ENCODE results near the gene LRRC75A. TPM values are rescaled to one million over a fixed set of nuclear protein-coding genes. Genes with fewer than 3 reads are reported as not detected.

Gene LRRC75A
- total RNA-seq, 4 donors from 2014 or later = 0.11 to 0.38 TPM; not detected in 2

DNA sequence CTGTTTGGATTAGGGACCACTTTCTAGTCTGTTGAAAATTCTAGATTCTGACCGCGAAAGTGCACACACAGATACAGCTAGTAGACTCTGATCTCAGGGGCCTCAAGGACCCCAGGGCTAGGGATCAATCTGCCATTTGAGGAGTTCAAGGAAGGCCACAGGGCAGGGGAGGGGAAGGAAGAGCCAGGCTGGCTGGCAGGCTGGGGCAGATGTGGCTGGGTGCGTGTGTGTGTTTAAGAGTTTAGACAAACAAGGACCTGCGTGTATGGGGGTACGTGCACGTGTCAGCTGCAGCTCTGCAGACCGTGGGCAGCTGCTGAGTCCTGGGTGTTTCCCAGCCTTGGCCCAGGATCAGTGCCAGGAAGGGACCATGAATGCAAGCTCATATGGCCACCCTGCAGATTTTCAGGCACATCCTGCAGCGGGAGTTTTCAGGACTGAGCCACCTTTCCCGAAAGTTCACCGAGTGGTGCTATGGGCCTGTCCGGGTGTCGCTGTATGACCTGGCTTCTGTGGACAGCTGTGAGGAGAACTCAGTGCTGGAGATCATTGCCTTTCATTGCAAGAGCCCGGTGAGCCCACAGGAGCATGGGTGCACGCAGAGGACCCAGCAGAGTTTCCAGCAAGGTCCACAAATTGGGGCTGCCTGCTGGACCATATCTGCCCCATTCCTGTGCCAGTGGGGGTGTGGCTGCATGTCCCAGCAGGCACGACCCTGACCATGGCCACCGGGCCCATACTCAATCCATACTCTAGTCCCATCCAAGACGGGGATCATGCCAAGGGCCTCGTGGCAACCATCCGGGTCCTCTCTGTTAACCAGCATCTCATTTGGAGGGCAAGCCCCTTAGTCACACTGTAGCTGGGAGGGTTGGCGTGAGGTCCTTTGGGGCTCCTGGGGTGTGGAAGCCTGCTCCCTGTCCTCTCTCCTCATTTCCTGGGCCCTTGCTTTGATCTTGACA is 66.0 kb downstream of the LRRC75A start:
- 60 to 81% methylated on average over 2 to 10 of the region's 20 CpGs for WGBS, 2 donors
- intact Hi-C loops (cut with DNase I) = no loop called here
- DNase-seq = no peak
- Histone ChIP-seq H3K9me3 (no peaks in the 10 kb centered on the region), H3K27me3 (no peaks in the 10 kb centered on the region), H3K4me3 (no peak overlapping the region), H3K4me1 (peaks cover 0 to 8% (median 0%) of the 10 kb centered on the region in 3 donors), H3K27ac (no peak overlapping the region), H3K36me3 (peaks cover 0 to 47% (median 5%) of the 10 kb centered on the region in 3 donors)
- TF ChIP-seq, protein P1, sequence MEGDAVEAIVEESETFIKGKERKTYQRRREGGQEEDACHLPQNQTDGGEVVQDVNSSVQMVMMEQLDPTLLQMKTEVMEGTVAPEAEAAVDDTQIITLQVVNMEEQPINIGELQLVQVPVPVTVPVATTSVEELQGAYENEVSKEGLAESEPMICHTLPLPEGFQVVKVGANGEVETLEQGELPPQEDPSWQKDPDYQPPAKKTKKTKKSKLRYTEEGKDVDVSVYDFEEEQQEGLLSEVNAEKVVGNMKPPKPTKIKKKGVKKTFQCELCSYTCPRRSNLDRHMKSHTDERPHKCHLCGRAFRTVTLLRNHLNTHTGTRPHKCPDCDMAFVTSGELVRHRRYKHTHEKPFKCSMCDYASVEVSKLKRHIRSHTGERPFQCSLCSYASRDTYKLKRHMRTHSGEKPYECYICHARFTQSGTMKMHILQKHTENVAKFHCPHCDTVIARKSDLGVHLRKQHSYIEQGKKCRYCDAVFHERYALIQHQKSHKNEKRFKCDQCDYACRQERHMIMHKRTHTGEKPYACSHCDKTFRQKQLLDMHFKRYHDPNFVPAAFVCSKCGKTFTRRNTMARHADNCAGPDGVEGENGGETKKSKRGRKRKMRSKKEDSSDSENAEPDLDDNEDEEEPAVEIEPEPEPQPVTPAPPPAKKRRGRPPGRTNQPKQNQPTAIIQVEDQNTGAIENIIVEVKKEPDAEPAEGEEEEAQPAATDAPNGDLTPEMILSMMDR (IDR thresholded peaks at IDR 0.05) = no peak
- TF ChIP-seq POLR2A (IDR thresholded peaks at IDR 0.05) = no peak

DNA sequence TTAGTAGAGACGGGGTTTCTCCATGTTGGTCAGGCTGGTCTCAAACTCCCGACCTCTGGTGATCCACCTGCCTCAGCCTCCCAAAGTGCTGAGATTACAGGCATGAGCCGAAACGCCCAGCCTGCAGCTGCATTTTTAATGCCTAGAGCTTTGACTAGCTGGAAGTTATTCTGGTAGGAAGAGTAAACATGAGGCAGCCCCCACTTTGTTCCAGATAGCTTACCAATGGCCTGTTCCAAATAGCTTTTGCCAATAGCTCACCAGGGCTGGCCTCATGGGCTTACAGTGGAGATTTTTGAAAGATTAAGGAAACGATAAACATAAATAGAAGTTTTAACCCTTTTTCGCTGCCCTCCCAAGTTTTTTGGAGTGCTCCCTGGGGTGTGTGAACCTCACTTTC is 66.8 kb downstream of the LRRC75A start:
- TF ChIP-seq, protein P1 (IDR thresholded peaks at IDR 0.05) = no peak
- TF ChIP-seq POLR2A (IDR thresholded peaks at IDR 0.05) = no peak
- H3K4me1 ChIP-seq = peaks cover 0 to 16% (median 0%) of the 10 kb centered on the region in 3 donors
- 60 to 63% methylated on average over 4 to 6 of the region's 6 CpGs for WGBS, 2 donors
- peaks cover 0 to 47% (median 5%) of the 10 kb centered on the region in 3 donors for H3K36me3 ChIP-seq
- DNase-seq = no peak
- intact Hi-C loops (cut with DNase I) = no loop called here
- no peak overlapping the region for H3K4me3 ChIP-seq
- H3K9me3 ChIP-seq = no peaks in the 10 kb centered on the region
- H3K27me3 ChIP-seq = no peaks in the 10 kb centered on the region
- H3K27ac ChIP-seq = no peak overlapping the region

DNA sequence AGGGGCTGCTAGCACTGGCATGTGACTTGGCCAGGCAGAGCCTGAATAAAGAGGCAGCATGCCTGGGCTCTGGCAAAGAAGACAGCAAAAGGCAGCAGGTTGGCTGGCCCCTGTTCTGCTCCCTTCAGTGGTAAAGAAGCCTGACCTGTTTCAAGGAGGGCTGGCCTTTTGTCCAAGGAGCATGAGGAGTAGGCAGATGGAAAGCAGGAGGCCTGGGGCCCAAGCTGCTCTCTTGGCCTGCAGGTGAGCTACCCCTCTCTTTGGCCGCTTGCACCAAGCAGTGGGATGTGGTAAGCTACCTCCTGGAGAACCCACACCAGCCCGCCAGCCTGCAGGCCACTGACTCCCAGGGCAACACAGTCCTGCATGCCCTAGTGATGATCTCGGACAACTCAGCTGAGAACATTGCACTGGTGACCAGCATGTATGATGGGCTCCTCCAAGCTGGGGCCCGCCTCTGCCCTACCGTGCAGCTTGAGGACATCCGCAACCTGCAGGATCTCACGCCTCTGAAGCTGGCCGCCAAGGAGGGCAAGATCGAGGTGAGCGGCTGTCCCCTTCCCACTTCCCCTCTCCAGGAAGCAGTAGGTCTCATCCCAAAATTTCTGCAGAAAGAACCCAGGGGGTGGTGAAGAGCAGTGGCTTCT is 68.6 kb downstream of the LRRC75A start:
- DNase-seq = no peak
- Histone ChIP-seq H3K9me3 (no peaks in the 10 kb centered on the region), H3K4me1 (peaks cover 5 to 28% (median 16%) of the 10 kb centered on the region in 3 donors), H3K4me3 (no peak overlapping the region), H3K27me3 (no peaks in the 10 kb centered on the region), H3K27ac (no peak overlapping the region), H3K36me3 (peaks cover 0 to 44% (median 5%) of the 10 kb centered on the region in 3 donors)
- no peak for TF ChIP-seq POLR2A (IDR thresholded peaks at IDR 0.05)
- TF ChIP-seq, protein P1 (IDR thresholded peaks at IDR 0.05) = no peak
- intact Hi-C loops (cut with DNase I) = no loop called here
- WGBS, 2 donors = 82% methylated on average over 3 of the region's 10 CpGs; no CpG with 5 or more reads in 1 of the 2 donors

DNA sequence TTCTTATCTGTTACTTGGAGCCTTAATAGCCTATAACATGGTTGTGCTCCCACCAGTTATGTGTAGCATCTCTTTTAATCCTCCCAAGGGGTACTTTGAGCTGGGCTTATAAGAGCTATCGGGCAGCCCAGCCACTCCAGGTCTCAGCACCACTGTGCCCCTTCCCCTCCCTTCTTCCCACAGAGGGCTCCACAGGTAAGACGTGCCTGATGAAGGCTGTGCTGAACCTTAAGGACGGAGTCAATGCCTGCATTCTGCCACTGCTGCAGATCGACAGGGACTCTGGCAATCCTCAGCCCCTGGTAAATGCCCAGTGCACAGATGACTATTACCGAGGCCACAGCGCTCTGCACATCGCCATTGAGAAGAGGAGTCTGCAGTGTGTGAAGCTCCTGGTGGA is 69.6 kb downstream of the LRRC75A start:
- TF ChIP-seq POLR2A (IDR thresholded peaks at IDR 0.05) = no peak
- TF ChIP-seq, protein P1 (IDR thresholded peaks at IDR 0.05) = no peak
- no peak overlapping the region for H3K27ac ChIP-seq
- 94 to 96% methylated on average over 4 to 6 of the region's 7 CpGs for WGBS, 2 donors
- no peak for DNase-seq
- peaks cover 0 to 36% (median 0%) of the 10 kb centered on the region in 3 donors for H3K36me3 ChIP-seq
- H3K4me1 ChIP-seq = peaks cover 5 to 36% (median 25%) of the 10 kb centered on the region in 3 donors
- no peak overlapping the region for H3K4me3 ChIP-seq
- intact Hi-C loops (cut with DNase I) = no loop called here
- H3K27me3 ChIP-seq = no peaks in the 10 kb centered on the region
- H3K9me3 ChIP-seq = no peaks in the 10 kb centered on the region

DNA sequence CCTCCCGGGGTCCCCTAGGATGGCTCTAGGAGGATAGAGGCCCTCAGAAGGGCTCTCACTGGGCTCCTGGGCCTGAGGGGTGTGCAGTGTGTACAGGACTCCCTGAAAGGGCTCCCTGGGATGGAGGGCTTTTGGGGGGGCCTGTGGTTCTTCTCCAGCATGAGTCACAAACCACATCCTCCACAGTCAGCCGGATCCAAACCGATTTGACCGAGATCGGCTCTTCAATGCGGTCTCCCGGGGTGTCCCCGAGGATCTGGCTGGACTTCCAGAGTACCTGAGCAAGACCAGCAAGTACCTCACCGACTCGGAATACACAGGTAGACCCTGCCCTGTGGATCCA is 72.1 kb downstream of the LRRC75A start:
- H3K4me1 ChIP-seq = peaks cover 5 to 53% (median 29%) of the 10 kb centered on the region in 3 donors
- DNase-seq = no peak
- no peaks in the 10 kb centered on the region for H3K9me3 ChIP-seq
- peak overlapping the region; percentile 39 to 89 (median 78) for H3K27ac ChIP-seq
- no peaks in the 10 kb centered on the region for H3K27me3 ChIP-seq
- H3K4me3 ChIP-seq = no peak overlapping the region
- H3K36me3 ChIP-seq = peaks cover 0 to 15% (median 0%) of the 10 kb centered on the region in 3 donors
- TF ChIP-seq, protein P1 (IDR thresholded peaks at IDR 0.05) = no peak
- TF ChIP-seq POLR2A (IDR thresholded peaks at IDR 0.05) = no peak
- WGBS, 2 donors = 67 to 92% methylated on average over 8 to 10 of the region's 10 CpGs
- intact Hi-C loops (cut with DNase I) = no loop called here
